GM18867 (cell line): ENCODE measurements around the gene R3HDML.

Experiments
- ATAC-seq: cut with Tn5 transposase; IDR thresholded peaks from one replicate; pipeline ENCODE4 v1.9.1; 2021; ENCODE audit warnings: mild to moderate bottlenecking, moderate library complexity; ENCODE audit not compliant: unreplicated experiment

Gene R3HDML

DNA sequence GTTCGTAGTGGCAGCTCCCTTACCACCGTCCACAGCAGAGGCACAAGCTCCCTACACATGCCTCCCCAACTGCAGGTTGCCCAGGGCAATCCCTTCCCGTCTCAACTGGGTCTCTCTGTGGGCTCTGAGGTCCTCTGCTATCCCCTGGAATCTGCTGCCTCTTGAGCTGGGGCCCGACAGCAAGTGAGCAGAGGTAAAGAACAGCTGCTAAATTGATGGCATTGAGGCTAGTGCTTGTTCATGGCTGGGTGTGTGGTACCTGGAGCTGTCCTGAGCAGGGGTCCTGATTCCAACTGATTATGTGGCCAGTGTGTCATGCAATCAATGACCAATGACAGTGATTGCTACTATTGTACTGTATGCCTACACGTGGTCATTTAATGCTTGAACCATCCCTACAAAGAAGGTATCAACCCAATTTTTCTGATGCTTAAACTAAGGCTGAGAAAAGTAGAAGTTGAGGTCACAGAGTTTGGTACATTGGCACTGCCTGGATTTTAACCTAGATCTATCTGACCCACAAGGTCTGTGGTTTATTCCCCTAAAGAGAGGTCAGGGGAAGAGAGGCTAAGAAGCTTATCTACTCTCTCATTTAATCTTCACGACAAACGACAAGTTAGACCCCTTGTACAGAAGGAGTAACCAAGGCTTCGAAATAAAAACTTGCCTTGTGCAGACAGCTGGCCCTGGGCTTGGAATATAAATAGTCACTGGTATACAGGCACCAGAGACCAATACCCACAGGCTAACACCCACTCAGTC, 59.7 kb downstream of the R3HDML start:
- ATAC-seq: no peak

DNA sequence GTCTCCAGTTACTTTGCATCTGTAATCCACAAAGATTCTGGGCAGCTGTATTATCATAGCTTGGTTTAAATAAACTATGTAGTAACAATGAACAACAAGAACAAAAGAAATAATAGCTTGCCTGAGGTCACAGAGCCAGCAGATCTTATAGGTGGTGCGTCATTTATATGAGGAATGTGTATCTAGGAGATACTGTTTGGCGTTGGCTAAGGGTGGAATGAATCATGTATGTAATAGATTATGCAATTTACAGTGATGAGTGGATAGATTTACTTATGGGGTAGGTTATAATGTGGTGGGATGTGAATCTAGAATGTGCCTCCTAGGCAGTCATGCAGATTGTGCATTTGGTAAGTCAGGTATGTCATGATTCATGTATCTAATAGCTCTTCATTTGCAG, 61.5 kb downstream of the R3HDML start:
- no peak for ATAC-seq

DNA sequence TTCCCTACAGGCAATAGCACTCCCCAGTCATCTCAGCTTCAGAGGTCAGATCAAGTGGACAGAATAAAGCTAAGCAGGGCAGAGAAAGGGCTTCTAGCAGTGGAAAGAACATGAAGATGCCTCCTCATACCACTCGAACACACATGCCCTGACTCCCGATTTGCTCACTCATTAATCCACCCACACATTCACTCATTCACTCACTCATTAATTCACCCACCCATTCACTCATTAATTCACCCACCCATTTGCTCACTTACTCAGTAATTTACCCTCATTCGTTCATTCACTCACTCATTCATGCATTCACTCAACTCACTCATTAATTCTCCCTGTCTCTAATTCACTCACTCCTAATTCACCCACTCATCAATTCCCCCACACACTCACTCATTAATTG, 62.6 kb downstream of the R3HDML start:
- no peak for ATAC-seq

DNA sequence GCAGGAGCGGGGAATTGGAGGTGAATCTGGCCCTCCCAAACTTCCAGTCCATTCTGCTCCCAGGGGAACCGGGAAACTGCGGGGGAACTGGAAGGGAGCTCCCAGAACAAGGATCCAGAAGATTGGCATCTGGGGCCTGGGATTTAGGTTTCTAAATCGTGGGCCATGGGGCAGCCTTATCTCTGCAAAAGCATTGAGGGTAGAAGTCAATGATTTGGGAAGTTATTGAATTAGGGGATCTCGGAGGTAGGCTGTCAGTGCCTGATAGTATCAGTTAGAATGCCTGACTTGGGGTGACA, 63.8 kb downstream of the R3HDML start:
- ATAC-seq: no peak
